ENCODE results near the gene SCRN2. TPM values are rescaled to one million over a fixed set of nuclear protein-coding genes. Genes with fewer than 3 reads are reported as not detected.
A peak's percentile ranks its signal among the peaks of the same experiment; 100 is the strongest.

SCRN2 gene
- total RNA-seq, 1 donor from 2014 or later, result 50.7 TPM

GRCh38 chr17:47810901-47811635, 30.0 kb downstream of the SCRN2 start:
- Mint-ChIP-seq H3K9me3 (no peaks in the 10 kb centered on the region), H3K36me3 (peaks cover 26% of the 10 kb centered on the region), H3K4me3 (no peak overlapping the region), H3K4me1 (peaks cover 19% of the 10 kb centered on the region), H3K27ac (peak overlapping the region; percentile 66), H3K27me3 (ENCODE audit: low read depth) (no peaks in the 10 kb centered on the region)
- DNase-seq (ENCODE audit: low spot score in 2 of 2, unreplicated experiment in 2 of 2), result no peak
- TF ChIP-seq, protein P1, sequence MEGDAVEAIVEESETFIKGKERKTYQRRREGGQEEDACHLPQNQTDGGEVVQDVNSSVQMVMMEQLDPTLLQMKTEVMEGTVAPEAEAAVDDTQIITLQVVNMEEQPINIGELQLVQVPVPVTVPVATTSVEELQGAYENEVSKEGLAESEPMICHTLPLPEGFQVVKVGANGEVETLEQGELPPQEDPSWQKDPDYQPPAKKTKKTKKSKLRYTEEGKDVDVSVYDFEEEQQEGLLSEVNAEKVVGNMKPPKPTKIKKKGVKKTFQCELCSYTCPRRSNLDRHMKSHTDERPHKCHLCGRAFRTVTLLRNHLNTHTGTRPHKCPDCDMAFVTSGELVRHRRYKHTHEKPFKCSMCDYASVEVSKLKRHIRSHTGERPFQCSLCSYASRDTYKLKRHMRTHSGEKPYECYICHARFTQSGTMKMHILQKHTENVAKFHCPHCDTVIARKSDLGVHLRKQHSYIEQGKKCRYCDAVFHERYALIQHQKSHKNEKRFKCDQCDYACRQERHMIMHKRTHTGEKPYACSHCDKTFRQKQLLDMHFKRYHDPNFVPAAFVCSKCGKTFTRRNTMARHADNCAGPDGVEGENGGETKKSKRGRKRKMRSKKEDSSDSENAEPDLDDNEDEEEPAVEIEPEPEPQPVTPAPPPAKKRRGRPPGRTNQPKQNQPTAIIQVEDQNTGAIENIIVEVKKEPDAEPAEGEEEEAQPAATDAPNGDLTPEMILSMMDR (IDR thresholded peaks at IDR 0.05; ENCODE audit: unreplicated experiment), result no peak

GRCh38 chr17:47810200-47810821, 30.8 kb downstream of the SCRN2 start:
- H3K9me3 Mint-ChIP-seq, result no peaks in the 10 kb centered on the region
- no peak overlapping the region for H3K4me3 Mint-ChIP-seq
- peaks cover 19% of the 10 kb centered on the region for H3K4me1 Mint-ChIP-seq
- H3K27ac Mint-ChIP-seq, result peak overlapping the region; percentile 67
- TF ChIP-seq, protein P1 (IDR thresholded peaks at IDR 0.05; ENCODE audit: unreplicated experiment), result no peak
- no peaks in the 10 kb centered on the region for H3K27me3 Mint-ChIP-seq (ENCODE audit: low read depth)
- peaks cover 21% of the 10 kb centered on the region for H3K36me3 Mint-ChIP-seq
- peak in 1 of 2 experiments; percentile 46 for DNase-seq (ENCODE audit: low spot score in 2 of 2, unreplicated experiment in 2 of 2)

- peaks cover 19% of the 10 kb centered on the region for H3K4me1 Mint-ChIP-seq
- H3K9me3 Mint-ChIP-seq, result no peaks in the 10 kb centered on the region
- H3K36me3 Mint-ChIP-seq, result peaks cover 17% of the 10 kb centered on the region
- no peak for DNase-seq (ENCODE audit: low spot score in 2 of 2, unreplicated experiment in 2 of 2)
- TF ChIP-seq, protein P1 (IDR thresholded peaks at IDR 0.05; ENCODE audit: unreplicated experiment), result no peak
- H3K27ac Mint-ChIP-seq, result no peak overlapping the region
- H3K4me3 Mint-ChIP-seq, result no peak overlapping the region
- H3K27me3 Mint-ChIP-seq (ENCODE audit: low read depth), result peaks cover 8% of the 10 kb centered on the region
These were observed 32.1 kb downstream of the SCRN2 start for GRCh38 chr17:47808830-47809480.

GRCh38 chr17:47808036-47808829, 32.8 kb downstream of the SCRN2 start:
- Mint-ChIP-seq H3K27me3 (ENCODE audit: low read depth) (peaks cover 14% of the 10 kb centered on the region), H3K36me3 (peaks cover 17% of the 10 kb centered on the region), H3K4me1 (peaks cover 19% of the 10 kb centered on the region), H3K4me3 (no peak overlapping the region), H3K9me3 (no peaks in the 10 kb centered on the region), H3K27ac (no peak overlapping the region)
- TF ChIP-seq, protein P1 (IDR thresholded peaks at IDR 0.05; ENCODE audit: unreplicated experiment), result no peak
- DNase-seq (ENCODE audit: low spot score in 2 of 2, unreplicated experiment in 2 of 2), result no peak

- H3K4me3 Mint-ChIP-seq, result no peak overlapping the region
- peaks cover 18% of the 10 kb centered on the region for H3K27me3 Mint-ChIP-seq (ENCODE audit: low read depth)
- H3K4me1 Mint-ChIP-seq, result peaks cover 19% of the 10 kb centered on the region
- H3K27ac Mint-ChIP-seq, result no peak overlapping the region
- no peak for DNase-seq (ENCODE audit: low spot score in 2 of 2, unreplicated experiment in 2 of 2)
- no peaks in the 10 kb centered on the region for H3K9me3 Mint-ChIP-seq
- TF ChIP-seq, protein P1 (IDR thresholded peaks at IDR 0.05; ENCODE audit: unreplicated experiment), result no peak
- H3K36me3 Mint-ChIP-seq, result peaks cover 11% of the 10 kb centered on the region
These were observed 33.7 kb downstream of the SCRN2 start for GRCh38 chr17:47807421-47807820.
